ENCODE data around the gene BTD.

The BTD gene

DNA sequence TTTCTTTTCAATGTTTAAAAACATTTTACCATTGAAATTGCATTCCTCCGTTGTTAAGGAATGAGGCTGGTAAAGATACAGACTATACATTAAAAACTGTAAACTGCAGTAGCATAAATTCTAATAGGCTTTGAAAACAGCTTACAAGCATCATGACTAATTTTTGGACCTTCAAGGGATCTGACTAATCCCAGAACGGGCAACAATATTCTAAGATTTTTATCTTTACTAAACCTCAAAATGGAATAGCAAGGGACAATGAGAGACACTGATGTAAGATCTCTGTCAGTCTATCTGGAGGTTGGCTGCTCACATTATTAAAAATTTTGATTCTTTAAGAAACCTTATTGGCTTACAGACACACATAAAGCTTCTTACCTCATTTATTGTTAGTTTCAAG lies 74.7 kb downstream of the BTD start:
- DNase-seq (ENCODE audit: low read depth) = no peak
- no peak overlapping the region for H3K4me3 ChIP-seq (ENCODE audit: low read depth, low read length)
- TF ChIP-seq, protein P1, sequence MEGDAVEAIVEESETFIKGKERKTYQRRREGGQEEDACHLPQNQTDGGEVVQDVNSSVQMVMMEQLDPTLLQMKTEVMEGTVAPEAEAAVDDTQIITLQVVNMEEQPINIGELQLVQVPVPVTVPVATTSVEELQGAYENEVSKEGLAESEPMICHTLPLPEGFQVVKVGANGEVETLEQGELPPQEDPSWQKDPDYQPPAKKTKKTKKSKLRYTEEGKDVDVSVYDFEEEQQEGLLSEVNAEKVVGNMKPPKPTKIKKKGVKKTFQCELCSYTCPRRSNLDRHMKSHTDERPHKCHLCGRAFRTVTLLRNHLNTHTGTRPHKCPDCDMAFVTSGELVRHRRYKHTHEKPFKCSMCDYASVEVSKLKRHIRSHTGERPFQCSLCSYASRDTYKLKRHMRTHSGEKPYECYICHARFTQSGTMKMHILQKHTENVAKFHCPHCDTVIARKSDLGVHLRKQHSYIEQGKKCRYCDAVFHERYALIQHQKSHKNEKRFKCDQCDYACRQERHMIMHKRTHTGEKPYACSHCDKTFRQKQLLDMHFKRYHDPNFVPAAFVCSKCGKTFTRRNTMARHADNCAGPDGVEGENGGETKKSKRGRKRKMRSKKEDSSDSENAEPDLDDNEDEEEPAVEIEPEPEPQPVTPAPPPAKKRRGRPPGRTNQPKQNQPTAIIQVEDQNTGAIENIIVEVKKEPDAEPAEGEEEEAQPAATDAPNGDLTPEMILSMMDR (conservative IDR thresholded peaks at IDR 0.05; ENCODE audit: low read depth, low read length) = no peak

DNA sequence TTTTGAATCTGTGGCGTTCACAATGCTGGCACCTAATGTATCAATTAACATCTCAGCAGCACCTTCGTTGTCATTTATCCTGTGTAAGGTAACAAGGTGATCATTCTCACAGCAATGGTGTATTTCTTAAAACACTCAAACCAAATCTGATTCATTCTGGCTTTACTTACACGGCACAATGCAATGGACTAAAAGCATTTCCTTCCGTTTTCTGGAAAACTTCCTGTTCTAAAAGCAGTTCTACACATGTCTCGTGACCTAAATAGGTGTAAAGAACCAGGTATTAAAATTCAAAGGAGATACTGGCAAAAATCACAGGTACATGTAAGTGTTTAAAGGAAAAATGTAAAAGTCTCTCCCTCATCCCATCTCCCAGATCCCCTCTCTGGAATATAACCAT lies 77.8 kb downstream of the BTD start:
- TF ChIP-seq, protein P1 (conservative IDR thresholded peaks at IDR 0.05; ENCODE audit: low read depth, low read length) = no peak
- H3K4me3 ChIP-seq (ENCODE audit: low read depth, low read length) = no peak overlapping the region
- DNase-seq (ENCODE audit: low read depth) = no peak

DNA sequence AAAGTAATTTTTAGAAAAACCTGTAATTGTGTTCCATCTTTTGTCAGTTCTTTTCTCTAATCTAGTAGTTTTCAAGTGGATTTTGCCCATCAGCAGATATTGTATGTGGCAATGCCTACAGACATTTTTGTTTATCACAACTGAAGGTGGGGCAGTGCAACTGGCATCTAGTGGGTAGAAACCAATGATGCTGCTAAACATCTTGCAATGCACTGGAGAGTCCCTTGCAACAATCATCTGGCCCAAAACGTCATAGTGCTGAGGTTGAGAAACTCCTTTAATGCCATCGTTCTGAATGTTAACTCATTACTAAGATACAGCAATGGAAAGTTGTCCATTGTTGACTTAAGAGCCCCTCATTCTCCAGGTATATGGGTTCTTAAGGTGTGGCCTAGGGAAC lies 80.1 kb downstream of the BTD start:
- no peak for DNase-seq (ENCODE audit: low read depth)
- TF ChIP-seq, protein P1 (conservative IDR thresholded peaks at IDR 0.05; ENCODE audit: low read depth, low read length) = no peak
- no peak overlapping the region for H3K4me3 ChIP-seq (ENCODE audit: low read depth, low read length)

DNA sequence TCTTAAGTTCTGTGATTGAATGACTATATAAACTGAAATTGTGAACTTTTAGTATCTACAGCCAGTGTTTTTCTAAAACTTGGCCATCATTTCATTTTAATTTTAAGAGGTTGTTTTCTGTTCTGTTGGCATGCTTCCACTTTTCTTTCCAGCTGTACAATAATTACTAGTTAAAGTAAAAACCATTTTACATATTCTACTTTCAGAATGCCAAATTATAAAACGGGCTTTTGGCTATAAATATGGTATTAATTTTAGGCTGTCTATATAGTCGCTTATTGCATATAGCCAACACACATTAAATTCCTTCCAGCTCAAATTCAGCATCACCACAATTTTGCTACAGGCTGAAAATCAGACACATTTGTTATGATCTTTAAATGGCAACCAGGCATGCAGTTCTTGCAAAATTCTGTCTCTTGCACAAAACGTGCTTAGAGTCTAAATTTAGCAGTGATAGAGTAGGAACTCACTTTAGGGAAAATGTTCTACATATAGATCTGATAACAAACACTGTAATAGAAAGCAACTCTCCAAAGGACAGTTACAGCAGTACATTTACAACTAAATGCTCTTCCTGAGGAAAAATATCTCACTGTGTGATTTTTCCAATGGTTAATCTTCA lies 81.1 kb downstream of the BTD start:
- H3K4me3 ChIP-seq (ENCODE audit: low read depth, low read length) = no peak overlapping the region
- TF ChIP-seq, protein P1 (conservative IDR thresholded peaks at IDR 0.05; ENCODE audit: low read depth, low read length) = no peak
- peak; percentile 79 for DNase-seq (ENCODE audit: low read depth)

DNA sequence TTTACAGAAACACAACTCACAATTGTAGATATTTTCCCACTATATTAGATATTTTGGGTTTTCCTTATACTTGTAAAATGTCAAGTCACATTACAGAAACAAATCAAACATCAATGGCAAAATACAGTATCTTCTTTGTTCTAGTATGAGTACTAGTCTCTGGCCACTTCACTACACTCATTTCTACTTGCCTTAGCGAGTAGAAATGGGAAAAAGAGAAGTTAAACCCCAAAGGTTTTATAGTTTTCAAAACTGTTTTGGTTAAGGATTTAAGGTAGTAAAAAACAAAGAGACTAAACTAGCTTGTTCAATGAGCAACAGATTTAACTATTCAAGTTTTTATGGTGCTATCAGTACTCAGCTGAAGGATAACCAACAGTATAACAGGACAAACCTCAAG lies 81.7 kb downstream of the BTD start:
- TF ChIP-seq, protein P1 (conservative IDR thresholded peaks at IDR 0.05; ENCODE audit: low read depth, low read length) = no peak
- H3K4me3 ChIP-seq (ENCODE audit: low read depth, low read length) = no peak overlapping the region
- no peak for DNase-seq (ENCODE audit: low read depth)

DNA sequence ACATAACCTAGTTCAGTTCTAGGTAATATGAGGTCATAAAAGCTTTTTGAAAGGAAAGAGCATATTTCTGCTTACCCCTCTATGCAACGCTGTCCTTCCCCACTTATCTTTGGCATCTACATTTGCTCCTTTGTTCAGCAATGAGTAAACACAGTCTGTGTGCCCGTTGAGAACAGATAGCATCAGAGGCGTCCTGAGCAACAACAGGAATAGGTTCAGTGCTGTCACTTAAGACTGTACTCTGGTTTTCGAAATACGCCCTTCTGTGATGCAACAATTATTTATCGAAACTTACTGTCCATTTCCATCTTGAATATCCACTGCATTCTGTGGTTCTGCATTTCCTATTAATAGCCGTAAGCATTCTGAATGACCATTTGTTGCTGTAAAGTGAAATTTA lies 84.4 kb downstream of the BTD start:
- no peak overlapping the region for H3K4me3 ChIP-seq (ENCODE audit: low read depth, low read length)
- no peak for DNase-seq (ENCODE audit: low read depth)
- TF ChIP-seq, protein P1 (conservative IDR thresholded peaks at IDR 0.05; ENCODE audit: low read depth, low read length) = no peak

DNA sequence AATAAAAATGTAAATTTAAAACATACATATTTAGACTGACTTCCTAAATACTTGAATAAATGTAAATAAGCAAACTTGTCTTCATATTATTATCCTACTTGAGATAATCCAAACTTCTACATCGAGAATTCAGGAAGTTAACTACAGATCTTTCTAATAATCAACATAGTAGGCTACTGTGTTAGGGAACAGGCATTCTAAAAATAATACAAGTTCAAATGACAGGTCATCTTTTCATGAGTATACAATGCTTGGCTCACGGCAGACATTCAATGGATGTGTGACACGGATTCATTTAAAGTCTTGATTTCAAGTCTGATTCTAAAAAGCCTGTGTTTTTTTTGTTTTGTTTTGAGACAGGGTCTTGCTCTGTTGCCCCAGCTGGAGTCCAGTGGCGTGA lies 88.7 kb downstream of the BTD start:
- H3K4me3 ChIP-seq (ENCODE audit: low read depth, low read length) = no peak overlapping the region
- TF ChIP-seq, protein P1 (conservative IDR thresholded peaks at IDR 0.05; ENCODE audit: low read depth, low read length) = no peak
- DNase-seq (ENCODE audit: low read depth) = no peak

Measured in choroid plexus epithelial cell (primary cell).